HepG2 (cell line): ENCODE measurements around the gene TMCC1. TPM values are rescaled to one million over a fixed set of nuclear protein-coding genes. Genes with fewer than 3 reads are reported as not detected.

ENCODE experiments used
- ATAC-seq: fragments of 200-7000 bp; cut with Tn5 transposase; 3 replicates; pipeline ENCODE4 v1.9.1; 2020; ENCODE audit warnings: mild to moderate bottlenecking, moderate library complexity
- BruUV-seq: library from RNA; stranded (reverse); fragments of 400-500 nt; replicated peaks from 2 replicates; lab custom pipeline; 2021; lab: Mats Ljungman, UMichigan
- CTCF ChIA-PET: fragments of 300-600 bp; formaldehyde crosslinking; extraction: SDS; loops from one replicate; lab custom pipeline; 2021; ENCODE audit warnings: low total read pairs, inconsistent platforms, low intra/inter-chr PET ratio; lab: Yijun Ruan, JAX
- POLR2A ChIA-PET: fragments of 350-600 bp; sonication (Branson Sonifier 250); formaldehyde crosslinking; loops from one replicate; lab custom pipeline; 2020; ENCODE audit warnings: antibody characterized with exemption, inconsistent platforms; lab: Yijun Ruan, JAX
- DNase-seq: peaks from one replicate; pipeline ENCODE4 v3.0.0-alpha.2; 2015; ENCODE audit warnings: low spot score
- FAIRE-seq: peaks from 3 replicates; lab custom pipeline; 2011; peaks lifted over from hg19 to GRCh38; lab: Jason Lieb, UNC
- H2AFZ ChIP-seq: one replicate; pipeline ENCODE4 v1.6.1; 2011; ENCODE audit warnings: low read length, inconsistent platforms
- H3K27ac ChIP-seq: fragments of 300-600 bp; 3 replicates; pipeline ENCODE4 v1.8.0; 2011; ENCODE audit warnings: mixed run types, mild to moderate bottlenecking, mixed read lengths, low read length, inconsistent platforms; ENCODE audit not compliant: insufficient read depth; ENCODE audit errors: extremely low read length
- H3K27me3 ChIP-seq, 2 experiments: fragments of 200-600 bp in 1 of 2; 2 replicates in 1 of 2; 3 replicates in 1 of 2; pipeline versions ENCODE4 v1.6.0 to v1.8.0; 2011; ENCODE audit warnings: low read length in 2 of 2, mild to moderate bottlenecking in 2 of 2, moderate library complexity in 2 of 2, inconsistent platforms in 1 of 2; ENCODE audit not compliant: insufficient read depth in 2 of 2, control insufficient read depth in 1 of 2
- H3K36me3 ChIP-seq, 2 experiments: fragments of 200-600 bp in 1 of 2; replicated peaks in 1 of 2; 2 replicates in 1 of 2; 3 replicates in 1 of 2; pipeline versions ENCODE4 v1.5.1 to v1.8.0; 2011; ENCODE audit warnings: low read length in 2 of 2, inconsistent platforms in 1 of 2; ENCODE audit not compliant: insufficient read depth in 2 of 2, control insufficient read depth in 1 of 2
- H3K4me1 ChIP-seq: 2 replicates; pipeline ENCODE4 v1.5.1; 2012; ENCODE audit warnings: low read length, inconsistent platforms; ENCODE audit not compliant: insufficient read depth
- H3K4me2 ChIP-seq: 2 replicates; pipeline ENCODE4 v1.6.0; 2011; ENCODE audit warnings: low read depth, low read length, inconsistent platforms
- H3K4me3 ChIP-seq, 3 experiments: fragments of 200-600 bp in 1 of 3; sonication (generic), shearing (Covaris generic) in 1 of 3; replicated peaks in 1 of 3; 2 replicates each; pipeline ENCODE4 v1.5.1; 2011 to 2016; ENCODE audit warnings: low read length in 3 of 3, inconsistent platforms in 2 of 3, low read depth in 2 of 3, mild to moderate bottlenecking in 2 of 3, control low read depth in 1 of 3, mixed read lengths in 1 of 3; ENCODE audit not compliant: insufficient read depth in 1 of 3
- H3K79me2 ChIP-seq: one replicate; pipeline ENCODE4 v1.6.1; 2011; ENCODE audit warnings: low read length, inconsistent platforms; ENCODE audit not compliant: insufficient read depth
- H3K9ac ChIP-seq: 2 replicates; pipeline ENCODE4 v1.6.0; 2011; ENCODE audit warnings: mild to moderate bottlenecking, low read depth, low read length, inconsistent platforms; ENCODE audit not compliant: insufficient read depth
- H3K9me3 ChIP-seq: 2 replicates; pipeline ENCODE4 v1.5.1; 2012; ENCODE audit warnings: mild to moderate bottlenecking, low read length
- H4K20me1 ChIP-seq: 2 replicates; pipeline ENCODE4 v1.6.0; 2011; ENCODE audit warnings: inconsistent platforms, mild to moderate bottlenecking, low read length, moderate library complexity; ENCODE audit not compliant: insufficient read depth
- CHD2 ChIP-seq: IDR thresholded peaks from 2 replicates; pipeline ENCODE4 v1.6.1; 2011; ENCODE audit warnings: low read depth, low read length, improper control_type of control experiment
- ERF ChIP-seq: IDR thresholded peaks from 2 replicates; pipeline ENCODE4 v1.6.1; 2018; ENCODE audit warnings: missing biosample characterization, missing genetic modification reagents
- HCFC1 ChIP-seq: fragments of 150-350 bp; IDR thresholded peaks from 2 replicates; pipeline ENCODE4 v1.6.1; 2014; ENCODE audit warnings: low read depth, low read length
- JUN ChIP-seq: sonication (generic); formaldehyde crosslinking; IDR thresholded peaks from 2 replicates; pipeline ENCODE4 v1.4.0; 2020; ENCODE audit warnings: mild to moderate bottlenecking, missing genetic modification reagents
- KDM6A ChIP-seq: IDR thresholded peaks from 2 replicates; pipeline ENCODE4 v1.6.1; 2016; ENCODE audit warnings: low read depth
- KLF16 ChIP-seq, 2 experiments: sonication (generic) in 1 of 2; formaldehyde crosslinking in 1 of 2; IDR thresholded peaks; 2 replicates each; pipeline versions ENCODE4 v1.6.1 to v1.8.0; 2016 to 2023; ENCODE audit warnings: missing genetic modification reagents in 2 of 2, missing compliant biosample characterization in 1 of 2
- MLLT10 ChIP-seq: sonication (generic); formaldehyde crosslinking; IDR thresholded peaks from 2 replicates; pipeline ENCODE4 v1.4.0; 2020; ENCODE audit warnings: missing genetic modification reagents
- NFATC3 ChIP-seq: sonication (generic); formaldehyde crosslinking; IDR thresholded peaks from 2 replicates; pipeline ENCODE4 v1.5.1; 2020; ENCODE audit warnings: mild to moderate bottlenecking, missing genetic modification reagents
- PRMT3 ChIP-seq: sonication (generic); formaldehyde crosslinking; IDR thresholded peaks from 2 replicates; pipeline ENCODE4 v1.8.1; 2022; ENCODE audit warnings: low read depth, mild to moderate bottlenecking, moderate library complexity, missing genetic modification reagents, borderline replicate concordance
- SALL2 ChIP-seq: sonication (generic); formaldehyde crosslinking; IDR thresholded peaks from 2 replicates; pipeline ENCODE4 v1.8.1; 2023; ENCODE audit warnings: mild to moderate bottlenecking, missing genetic modification reagents, inconsistent platforms
- ZBTB7B ChIP-seq: sonication (generic); formaldehyde crosslinking; IDR thresholded peaks from 2 replicates; pipeline ENCODE4 v1.4.0; 2020; ENCODE audit warnings: missing genetic modification reagents
- ZNF615 ChIP-seq: sonication (generic); formaldehyde crosslinking; IDR thresholded peaks from 2 replicates; pipeline ENCODE4 v1.5.0; 2020; ENCODE audit warnings: mild to moderate bottlenecking, missing genetic modification reagents, borderline replicate concordance
- WGBS: methylation state at CpG from one replicate; pipeline ENCODE4 v1.1.6; 2017; ENCODE audit warnings: low lambda C conversion rate; 5-methylcytosine and 5-hydroxymethylcytosine counted together
- in situ Hi-C: cut with HindIII; loops from 2 replicates; pipeline ENCODE4 v1.10.0; 2017; ENCODE audit warnings: low pct_unique_long_range_greater_than_20kb; ENCODE audit not compliant: extremely low pct_ligation_motif_present
- intact Hi-C: fragments of 100-400 bp; cut with micrococcal nuclease; formaldehyde crosslinking; loops from one replicate; pipeline ENCODE4 v1.10.0; 2022; ENCODE audit not compliant: unreplicated experiment
- polyA plus RNA-seq, 8 experiments: library from polyadenylated mRNA; depleted of rRNA in 3 of 8; stranded (reverse) in 7 of 8; unstranded in 1 of 8; fragments of >200 nt; fragmentation: Illumina TruSeq in 4 of 8; extraction: Trizol in 4 of 8; gene quantifications; 2 replicates each; pipeline versions ENCODE4 v1.2.1 to v1.2.3, GENCODE V29; 2011 to 2016; ENCODE audit warnings: low read depth in 4 of 8, missing spikeins in 1 of 8, mixed read lengths in 1 of 8; ENCODE audit not compliant: insufficient read depth in 1 of 8
- total RNA-seq, 5 experiments: library from RNA; depleted of rRNA; stranded (reverse); fragments of >200 nt; fragmentation: Illumina TruSeq; extraction: Trizol; gene quantifications; 2 replicates each; pipeline ENCODE4 v1.2.3, GENCODE V29; 2016; ENCODE audit warnings: low read depth in 1 of 5
- TF ChIP-seq, protein P1 (sequence below): sonication (generic); formaldehyde crosslinking; IDR thresholded peaks from 2 replicates; pipeline ENCODE4 v1.5.1; 2020; ENCODE audit warnings: mild to moderate bottlenecking, missing genetic modification reagents, borderline replicate concordance
- TF ChIP-seq, protein P2 (sequence below): sonication (generic); formaldehyde crosslinking; IDR thresholded peaks from 2 replicates; pipeline ENCODE4 v1.4.0; 2020; ENCODE audit warnings: missing genetic modification reagents, mild to moderate bottlenecking, borderline replicate concordance

TMCC1 gene
- total and polyA plus RNA-seq, 2 of the 13 experiments (the other 11 are each of a cell fraction or from before 2014, with no cell fraction given): 12.1 to 264 TPM

GRCh38 chr3:129727707-129728106 lies 165.8 kb downstream of the TMCC1 start:
- FAIRE-seq: no peak
- Histone ChIP-seq H3K27me3 (no peaks in the 10 kb centered on the region), H3K4me2 (no peak overlapping the region), H3K9ac (no peak overlapping the region), H3K27ac (no peak overlapping the region), H3K9me3 (no peaks in the 10 kb centered on the region), H4K20me1 (no peaks in the 10 kb centered on the region), H2AFZ (no peak overlapping the region), H3K4me1 (peaks cover 14% of the 10 kb centered on the region), H3K79me2 (no peaks in the 10 kb centered on the region), H3K4me3 (no peak overlapping the region), H3K36me3 (no peaks in the 10 kb centered on the region)
- ChIA-PET CTCF (no interaction called here), POLR2A (no interaction called here)
- ATAC-seq: no peak
- no peak for TF ChIP-seq CHD2
- TF ChIP-seq KDM6A: no peak
- no peak for TF ChIP-seq SALL2 (CRISPR knock-in tag)
- TF ChIP-seq PRMT3 (CRISPR knock-in tag): no peak
- TF ChIP-seq, protein P1, sequence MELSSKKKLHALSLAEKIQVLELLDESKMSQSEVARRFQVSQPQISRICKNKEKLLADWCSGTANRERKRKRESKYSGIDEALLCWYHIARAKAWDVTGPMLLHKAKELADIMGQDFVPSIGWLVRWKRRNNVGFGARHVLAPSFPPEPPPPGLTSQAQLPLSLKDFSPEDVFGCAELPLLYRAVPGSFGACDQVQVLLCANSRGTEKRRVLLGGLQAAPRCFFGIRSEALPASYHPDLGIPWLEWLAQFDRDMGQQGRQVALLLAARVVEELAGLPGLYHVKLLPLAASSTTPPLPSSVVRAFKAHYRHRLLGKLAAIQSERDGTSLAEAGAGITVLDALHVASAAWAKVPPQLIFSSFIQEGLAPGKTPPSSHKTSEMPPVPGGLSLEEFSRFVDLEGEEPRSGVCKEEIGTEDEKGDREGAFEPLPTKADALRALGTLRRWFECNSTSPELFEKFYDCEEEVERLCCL: no peak
- no peak for TF ChIP-seq JUN
- TF ChIP-seq HCFC1: no peak
- TF ChIP-seq, protein P2, sequence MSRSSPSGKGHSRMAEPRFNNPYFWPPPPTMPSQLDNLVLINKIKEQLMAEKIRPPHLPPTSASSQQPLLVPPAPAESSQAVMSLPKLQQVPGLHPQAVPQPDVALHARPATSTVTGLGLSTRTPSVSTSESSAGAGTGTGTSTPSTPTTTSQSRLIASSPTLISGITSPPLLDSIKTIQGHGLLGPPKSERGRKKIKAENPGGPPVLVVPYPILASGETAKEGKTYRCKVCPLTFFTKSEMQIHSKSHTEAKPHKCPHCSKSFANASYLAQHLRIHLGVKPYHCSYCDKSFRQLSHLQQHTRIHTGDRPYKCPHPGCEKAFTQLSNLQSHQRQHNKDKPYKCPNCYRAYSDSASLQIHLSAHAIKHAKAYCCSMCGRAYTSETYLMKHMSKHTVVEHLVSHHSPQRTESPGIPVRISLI (CRISPR knock-in tag): no peak
- no peak for TF ChIP-seq MLLT10 (CRISPR knock-in tag)
- no peak for TF ChIP-seq KLF16 (CRISPR knock-in tag; IDR thresholded peaks at IDR 0.05)
- TF ChIP-seq ZBTB7B (CRISPR knock-in tag): no peak
- TF ChIP-seq ERF (CRISPR knock-in tag): no peak
- no peak for TF ChIP-seq ZNF615 (CRISPR knock-in tag)
- no peak for TF ChIP-seq NFATC3 (CRISPR knock-in tag)
- intact Hi-C loops: no loop called here
- 85% methylated on average over 2 of the region's 2 CpGs for WGBS
- DNase-seq: no peak
- in situ Hi-C loops: no loop called here
- no TSS peak for BruUV-seq
